Right lung (tissue), 5 donors: ENCODE data around the gene FZD1. TPM values are rescaled to one million over a fixed set of nuclear protein-coding genes. Genes with fewer than 3 reads are reported as not detected.
"Not testable (repeated sequence)": the region's sequence is repeated elsewhere in the genome, so short reads cannot be mapped to it uniquely, and the experiment has no call there.

Source experiments
- DNase-seq, 2 donors: peaks; one replicate each; pipeline ENCODE4 v3.0.0-alpha.2; 2013
- polyA plus RNA-seq, 5 donors: library from polyadenylated mRNA; unstranded; fragments of 120-200 nt; gene quantifications; one replicate each; pipeline versions ENCODE4 v1.2.1 to v1.2.3, GENCODE V29; 2013; ENCODE audit warnings: inconsistent platforms in 1 of 5, low replicate concordance in 1 of 5; ENCODE audit not compliant: insufficient read length in 5 of 5, insufficient read depth in 1 of 5

The FZD1 gene
- polyA plus RNA-seq, 5 donors = 53.6 to 67.4 (median 57.7) TPM

- no peak for DNase-seq
These were observed 30.5 kb downstream of the FZD1 start for GRCh38 chr7:91294639-91295220.

GRCh38 chr7:91295576-91295975 lies 31.3 kb downstream of the FZD1 start:
- DNase-seq = no peak

- no peak for DNase-seq
These were observed 33.7 kb downstream of the FZD1 start for GRCh38 chr7:91297939-91298338.

DNA sequence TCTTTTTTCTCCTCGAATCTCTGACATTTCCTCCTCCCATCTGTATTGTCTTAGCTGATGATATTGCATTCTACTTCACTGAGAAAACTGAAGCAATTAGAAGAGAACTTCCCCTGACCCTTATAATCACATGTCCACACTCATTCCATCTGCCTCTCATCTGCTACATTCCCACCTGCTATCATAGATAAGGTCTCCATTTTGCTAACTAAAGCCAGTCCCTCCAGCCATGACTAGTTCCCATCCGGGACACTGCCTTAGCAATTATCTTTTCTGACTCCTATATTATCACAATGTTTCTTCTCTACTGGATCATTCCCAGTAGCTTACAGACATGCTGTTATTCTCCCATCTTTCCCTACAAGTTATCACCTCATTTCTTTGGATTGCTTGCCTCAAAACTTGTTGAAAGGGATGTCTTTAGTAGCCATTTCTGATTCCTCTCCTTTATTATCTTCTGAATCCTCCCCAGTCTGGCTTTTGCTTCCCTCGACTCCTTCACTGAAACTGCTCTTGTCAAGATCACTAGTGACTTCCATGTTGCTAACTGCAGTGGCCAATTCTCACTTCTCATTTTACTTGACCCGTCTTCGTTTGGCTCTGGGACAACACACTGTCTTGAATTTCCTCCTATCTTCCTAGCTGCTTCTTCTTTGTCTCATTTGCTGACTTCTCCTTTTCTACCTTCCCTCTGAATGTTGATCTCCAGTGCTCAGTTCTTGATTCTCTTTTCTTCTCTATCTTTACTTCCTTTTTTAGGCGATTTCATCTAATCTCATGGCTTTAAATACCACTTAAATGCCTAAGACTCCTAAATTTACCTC lies 35.9 kb downstream of the FZD1 start:
- DNase-seq = no peak

DNA sequence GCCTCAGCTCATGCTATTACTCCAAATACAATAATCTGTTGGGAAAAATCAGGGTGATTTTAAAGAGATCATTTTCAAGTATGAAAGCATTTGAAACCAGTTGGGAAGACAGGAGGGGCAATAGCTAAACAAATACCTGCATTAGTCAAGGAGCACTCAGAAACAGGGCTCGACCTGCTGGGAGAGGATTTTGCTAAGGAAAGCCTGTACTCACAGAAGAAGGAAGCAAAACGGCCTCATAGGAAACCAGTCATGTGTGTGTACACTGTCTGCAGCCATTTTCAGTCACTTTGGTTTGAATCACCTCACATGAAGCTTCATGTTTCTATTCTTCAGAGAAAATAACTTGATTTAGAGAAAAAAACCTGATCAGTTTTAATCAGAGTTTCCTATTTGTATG lies 38.6 kb downstream of the FZD1 start:
- DNase-seq = no peak

DNA sequence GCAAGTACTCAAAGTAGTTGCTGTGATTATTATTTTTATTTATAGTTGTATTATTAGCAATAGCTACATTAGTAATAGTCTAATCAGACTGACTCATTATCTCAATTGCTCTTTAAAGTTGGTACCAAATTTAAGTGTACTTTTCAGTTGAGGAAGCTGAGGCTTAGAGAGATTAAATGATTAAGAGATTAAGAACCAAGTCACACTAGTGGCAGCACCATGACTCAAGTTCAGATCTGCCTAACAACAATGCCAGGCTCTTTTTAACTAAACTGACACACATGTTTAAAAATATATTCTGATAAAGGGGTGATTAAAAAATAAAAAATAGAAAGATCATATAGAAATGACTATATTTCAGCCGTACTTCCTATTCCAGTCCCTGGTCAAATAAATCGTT lies 42.0 kb downstream of the FZD1 start:
- DNase-seq = no peak

DNA sequence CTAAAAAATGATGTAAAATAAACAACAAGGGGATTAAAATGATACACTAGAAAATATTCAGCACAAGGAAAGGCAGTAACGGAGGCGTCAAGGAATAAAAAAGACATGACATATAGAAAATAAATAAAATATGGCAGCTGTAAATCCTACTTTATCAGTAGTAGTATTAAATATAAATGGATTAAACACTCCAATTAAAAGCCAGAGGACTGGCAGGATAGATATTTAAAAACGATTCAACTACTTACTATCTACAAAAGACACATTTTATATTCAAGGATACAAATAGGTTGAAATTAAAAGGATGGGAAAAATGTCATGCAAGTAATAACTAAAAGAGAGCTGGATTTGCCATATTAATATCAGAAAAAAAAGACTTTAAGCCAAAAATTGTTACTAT lies 43.2 kb downstream of the FZD1 start:
- DNase-seq = no peak

DNA sequence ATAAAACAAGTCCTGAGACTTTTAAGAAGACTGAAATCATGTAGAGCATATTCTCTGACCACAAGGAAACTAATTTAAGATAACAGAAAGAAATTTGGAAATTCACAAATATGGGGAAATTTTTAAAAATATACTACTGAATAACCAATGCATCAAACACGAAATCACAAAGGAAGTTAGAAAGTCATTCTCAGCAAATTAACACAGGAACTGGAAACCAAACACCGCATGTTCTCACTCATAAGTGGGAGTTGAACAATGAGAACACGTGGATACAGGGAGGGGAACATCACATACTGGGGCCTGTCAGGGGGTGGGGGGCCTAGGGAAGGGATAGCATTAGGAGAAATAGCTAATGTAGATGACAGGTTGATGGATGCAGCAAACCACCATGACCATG lies 44.0 kb downstream of the FZD1 start:
- not testable (repeated sequence) for DNase-seq

- DNase-seq = peak; percentile 31 to 40
These were observed 46.7 kb downstream of the FZD1 start for GRCh38 chr7:91310830-91311460.

DNA sequence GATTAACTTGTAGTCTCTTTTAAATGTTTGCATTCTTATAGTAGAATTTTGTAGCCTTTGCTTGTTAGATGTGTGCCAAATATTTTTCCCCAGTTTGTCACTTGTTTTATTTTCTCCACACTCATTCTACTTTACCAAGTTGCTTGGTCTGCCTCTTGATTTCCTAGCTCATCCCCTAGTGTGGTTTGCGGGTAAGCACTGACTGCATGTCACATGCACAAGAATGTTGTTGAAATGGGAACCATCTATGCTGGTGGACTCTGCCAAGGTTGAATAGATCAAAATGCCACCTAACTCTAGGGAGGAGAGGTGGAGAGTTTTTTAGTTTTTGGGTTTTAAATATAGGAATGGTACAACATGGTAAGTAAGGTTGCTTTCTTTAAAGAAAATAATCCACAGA lies 47.6 kb downstream of the FZD1 start:
- DNase-seq = no peak

- no peak for DNase-seq
These were observed 48.9 kb downstream of the FZD1 start for GRCh38 chr7:91313113-91313512.

DNA sequence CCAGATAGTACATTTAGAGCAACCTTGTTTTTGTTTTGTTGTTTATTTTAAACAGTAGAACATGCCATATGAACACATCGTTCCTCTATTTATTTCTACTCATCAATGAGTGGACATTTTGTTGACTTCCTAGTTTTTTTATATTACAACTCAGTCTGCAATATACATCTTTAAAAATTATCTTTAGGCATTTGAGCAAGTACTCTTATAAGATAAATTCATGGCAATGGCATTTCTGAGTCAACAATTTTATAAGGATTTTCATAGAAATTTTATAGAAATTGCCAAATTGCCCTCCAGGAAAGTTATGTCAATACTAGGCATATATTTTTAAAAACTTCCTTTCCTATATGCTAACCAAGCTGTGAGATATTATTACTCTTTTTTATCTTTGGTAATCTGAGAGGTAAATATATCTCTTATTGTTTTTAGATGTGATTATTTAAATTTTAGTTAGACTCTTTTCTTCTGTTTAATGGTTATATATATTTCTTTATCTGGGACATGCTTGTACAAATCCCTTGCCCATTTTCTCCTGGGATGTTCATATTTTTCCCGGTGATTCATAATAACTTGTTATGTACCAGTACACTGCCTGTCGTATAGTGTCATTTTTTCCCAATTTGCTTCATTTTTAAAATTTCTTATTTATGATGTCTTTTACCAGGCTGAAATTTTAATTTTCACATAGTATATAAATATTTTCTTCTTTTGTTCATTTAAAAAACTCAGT lies 50.5 kb downstream of the FZD1 start:
- no peak for DNase-seq

DNA sequence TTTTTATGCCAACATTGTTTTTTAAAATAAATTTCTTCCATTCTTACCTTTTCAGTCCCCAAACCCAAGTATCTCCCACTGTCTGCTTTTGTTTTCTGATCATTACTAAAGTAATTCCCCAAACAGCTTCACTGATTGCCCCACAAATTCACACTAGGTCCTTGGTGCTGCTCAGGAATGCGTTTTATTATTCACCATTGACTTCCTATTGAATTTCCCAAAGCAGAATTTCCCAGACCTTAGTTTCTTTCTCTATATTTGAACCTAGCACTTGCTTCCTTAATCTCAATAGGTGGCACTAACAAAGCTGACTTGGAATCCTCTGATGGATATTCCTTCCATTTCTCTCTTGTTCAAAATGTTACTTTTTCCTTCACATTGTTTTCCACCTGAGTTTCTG lies 52.2 kb downstream of the FZD1 start:
- DNase-seq = no peak

DNA sequence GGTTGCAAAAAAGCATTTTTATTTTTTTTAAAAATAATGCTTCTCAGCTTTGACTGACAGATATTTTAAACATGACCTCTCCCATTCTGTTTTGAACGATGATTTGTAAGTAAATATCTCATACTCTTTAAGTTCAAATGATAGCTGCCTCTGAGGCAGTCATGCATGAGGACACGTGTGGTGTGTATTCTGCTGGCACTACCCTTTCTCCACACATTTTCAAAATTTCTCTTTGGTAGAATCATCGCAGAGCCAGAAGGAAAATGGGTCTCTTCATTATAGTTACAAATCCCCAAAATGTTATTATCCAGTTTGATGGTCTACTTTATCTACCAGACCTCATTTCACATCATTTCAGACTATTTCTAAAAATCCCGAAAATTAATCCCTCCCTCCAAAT lies 55.1 kb downstream of the FZD1 start:
- no peak for DNase-seq

GRCh38 chr7:91320366-91321078 lies 56.3 kb downstream of the FZD1 start:
- DNase-seq = no peak
